Measurements from ENCODE around the gene SERPINB7.

Gene SERPINB7

GRCh38 chr18:63848159-63848558 is 72.9 kb downstream of the SERPINB7 start:
- no peak for DNase-seq (ENCODE audit: low read depth)

GRCh38 chr18:63850020-63850419 is 74.8 kb downstream of the SERPINB7 start:
- no peak for DNase-seq (ENCODE audit: low read depth)

GRCh38 chr18:63850636-63851035 is 75.4 kb downstream of the SERPINB7 start:
- no peak for DNase-seq (ENCODE audit: low read depth)
